ENCODE measurements around the gene C11orf42.

Gene C11orf42

DNA sequence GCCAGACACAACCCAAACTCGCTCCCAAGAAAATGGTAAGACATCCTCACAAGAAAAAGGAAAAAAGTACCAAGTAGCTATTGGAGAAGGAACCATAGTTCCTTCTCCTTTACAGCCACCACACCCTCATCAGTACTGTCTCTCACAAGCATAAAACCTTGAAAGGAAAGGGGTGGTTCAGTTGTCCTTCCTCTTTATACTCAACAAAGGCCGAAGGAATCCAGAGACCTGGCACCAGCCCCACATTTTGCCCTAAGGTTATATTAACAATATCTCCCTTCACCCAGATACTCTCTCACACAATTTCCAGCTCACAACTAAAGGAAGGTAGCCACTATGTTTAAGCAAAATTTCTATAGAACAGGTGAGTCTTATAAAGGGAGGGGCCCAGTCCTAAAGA lies 20.5 kb downstream of the C11orf42 start:
- DNase-seq (ENCODE audit: low read depth) = no peak

DNA sequence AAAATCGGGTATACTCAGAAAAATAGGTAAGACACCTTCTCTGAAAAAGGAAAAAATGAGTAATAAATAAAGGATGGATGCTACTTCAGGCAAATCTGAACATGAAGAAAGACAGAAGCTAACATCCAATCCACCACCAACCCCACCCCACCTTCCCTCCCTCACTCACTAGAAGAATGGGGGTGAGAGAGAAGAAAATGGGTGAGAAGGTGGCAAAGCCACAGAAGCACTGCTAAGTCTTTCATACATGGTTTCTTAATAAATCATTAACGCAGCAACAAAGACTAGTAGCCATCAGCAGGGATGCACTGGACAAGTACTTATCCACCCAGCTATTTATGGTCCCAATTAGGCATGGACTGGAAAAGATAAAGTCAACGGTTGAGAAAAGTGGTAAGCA lies 23.2 kb downstream of the C11orf42 start:
- TF ChIP-seq MYC (IDR thresholded peaks at IDR 0.05; ENCODE audit: low read depth, low read length) (no peak), POLR2A (IDR thresholded peaks at IDR 0.05; ENCODE audit: extremely low read depth, insufficient read length) (no peak)
- TF ChIP-seq, protein P1, sequence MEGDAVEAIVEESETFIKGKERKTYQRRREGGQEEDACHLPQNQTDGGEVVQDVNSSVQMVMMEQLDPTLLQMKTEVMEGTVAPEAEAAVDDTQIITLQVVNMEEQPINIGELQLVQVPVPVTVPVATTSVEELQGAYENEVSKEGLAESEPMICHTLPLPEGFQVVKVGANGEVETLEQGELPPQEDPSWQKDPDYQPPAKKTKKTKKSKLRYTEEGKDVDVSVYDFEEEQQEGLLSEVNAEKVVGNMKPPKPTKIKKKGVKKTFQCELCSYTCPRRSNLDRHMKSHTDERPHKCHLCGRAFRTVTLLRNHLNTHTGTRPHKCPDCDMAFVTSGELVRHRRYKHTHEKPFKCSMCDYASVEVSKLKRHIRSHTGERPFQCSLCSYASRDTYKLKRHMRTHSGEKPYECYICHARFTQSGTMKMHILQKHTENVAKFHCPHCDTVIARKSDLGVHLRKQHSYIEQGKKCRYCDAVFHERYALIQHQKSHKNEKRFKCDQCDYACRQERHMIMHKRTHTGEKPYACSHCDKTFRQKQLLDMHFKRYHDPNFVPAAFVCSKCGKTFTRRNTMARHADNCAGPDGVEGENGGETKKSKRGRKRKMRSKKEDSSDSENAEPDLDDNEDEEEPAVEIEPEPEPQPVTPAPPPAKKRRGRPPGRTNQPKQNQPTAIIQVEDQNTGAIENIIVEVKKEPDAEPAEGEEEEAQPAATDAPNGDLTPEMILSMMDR (IDR thresholded peaks at IDR 0.05; ENCODE audit: low read depth, low read length) = no peak
- TF ChIP-seq, protein P2, sequence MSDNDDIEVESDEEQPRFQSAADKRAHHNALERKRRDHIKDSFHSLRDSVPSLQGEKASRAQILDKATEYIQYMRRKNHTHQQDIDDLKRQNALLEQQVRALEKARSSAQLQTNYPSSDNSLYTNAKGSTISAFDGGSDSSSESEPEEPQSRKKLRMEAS (IDR thresholded peaks at IDR 0.05; ENCODE audit: low read depth, low read length) = no peak
- H3K4me3 ChIP-seq (ENCODE audit: low read depth, low read length) = no peak overlapping the region
- no peak for DNase-seq (ENCODE audit: low read depth)

More for the DNA sequence above, 20.5 kb downstream of the C11orf42 start:
- H3K4me3 ChIP-seq (ENCODE audit: low read depth, low read length) = no peak overlapping the region
- TF ChIP-seq, protein P2 (IDR thresholded peaks at IDR 0.05; ENCODE audit: low read depth, low read length) = no peak
- TF ChIP-seq, protein P1 (IDR thresholded peaks at IDR 0.05; ENCODE audit: low read depth, low read length) = no peak
- no peak for TF ChIP-seq MYC (IDR thresholded peaks at IDR 0.05; ENCODE audit: low read depth, low read length)

DNA sequence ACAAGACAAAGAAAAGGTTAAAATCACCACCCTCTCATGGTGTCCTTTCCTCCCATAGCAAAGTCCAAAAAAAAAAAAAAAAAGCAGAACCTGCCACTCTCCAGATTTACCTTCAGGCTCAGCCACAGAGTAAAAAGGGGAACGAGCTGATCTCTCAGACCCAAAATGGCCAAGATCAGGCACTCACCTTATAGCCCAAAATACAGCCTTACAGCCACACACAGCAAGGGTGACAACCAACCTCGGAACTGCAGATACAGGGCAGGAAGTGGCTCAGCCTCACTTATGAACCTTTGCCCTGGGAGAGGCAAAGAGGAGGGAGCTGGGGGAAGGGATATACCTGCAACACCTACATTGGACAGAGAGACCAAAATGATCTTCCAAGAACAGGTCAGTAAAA lies 24.6 kb downstream of the C11orf42 start:
- no peak for TF ChIP-seq MYC (IDR thresholded peaks at IDR 0.05; ENCODE audit: low read depth, low read length)
- no peak for TF ChIP-seq POLR2A (IDR thresholded peaks at IDR 0.05; ENCODE audit: extremely low read depth, insufficient read length)
- TF ChIP-seq, protein P2 (IDR thresholded peaks at IDR 0.05; ENCODE audit: low read depth, low read length) = no peak
- TF ChIP-seq, protein P1 (IDR thresholded peaks at IDR 0.05; ENCODE audit: low read depth, low read length) = no peak
- no peak for DNase-seq (ENCODE audit: low read depth)
- H3K4me3 ChIP-seq (ENCODE audit: low read depth, low read length) = no peak overlapping the region

DNA sequence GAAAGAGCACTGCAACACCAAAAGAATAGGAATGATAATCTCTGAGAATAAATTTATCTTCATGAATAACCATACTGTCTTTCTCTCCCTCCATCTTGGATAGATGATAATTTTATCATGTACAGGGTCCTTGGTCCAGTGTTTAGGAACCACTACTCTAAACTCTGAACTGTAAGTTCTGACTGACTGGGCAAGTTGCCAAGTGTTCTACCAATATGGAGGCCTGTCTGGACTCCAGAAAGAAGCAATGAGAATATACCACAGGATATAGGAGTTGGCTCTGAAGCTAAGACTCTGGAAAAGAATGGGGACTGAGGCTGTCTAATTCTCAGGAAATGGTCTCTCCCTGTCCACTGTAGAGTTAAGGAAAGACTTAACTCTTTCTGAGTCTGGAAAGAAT lies 27.5 kb downstream of the C11orf42 start:
- TF ChIP-seq, protein P1 (IDR thresholded peaks at IDR 0.05; ENCODE audit: low read depth, low read length) = no peak
- no peak for TF ChIP-seq MYC (IDR thresholded peaks at IDR 0.05; ENCODE audit: low read depth, low read length)
- TF ChIP-seq, protein P2 (IDR thresholded peaks at IDR 0.05; ENCODE audit: low read depth, low read length) = no peak
- no peak for TF ChIP-seq POLR2A (IDR thresholded peaks at IDR 0.05; ENCODE audit: extremely low read depth, insufficient read length)
- H3K4me3 ChIP-seq (ENCODE audit: low read depth, low read length) = no peak overlapping the region
- no peak for DNase-seq (ENCODE audit: low read depth)

DNA sequence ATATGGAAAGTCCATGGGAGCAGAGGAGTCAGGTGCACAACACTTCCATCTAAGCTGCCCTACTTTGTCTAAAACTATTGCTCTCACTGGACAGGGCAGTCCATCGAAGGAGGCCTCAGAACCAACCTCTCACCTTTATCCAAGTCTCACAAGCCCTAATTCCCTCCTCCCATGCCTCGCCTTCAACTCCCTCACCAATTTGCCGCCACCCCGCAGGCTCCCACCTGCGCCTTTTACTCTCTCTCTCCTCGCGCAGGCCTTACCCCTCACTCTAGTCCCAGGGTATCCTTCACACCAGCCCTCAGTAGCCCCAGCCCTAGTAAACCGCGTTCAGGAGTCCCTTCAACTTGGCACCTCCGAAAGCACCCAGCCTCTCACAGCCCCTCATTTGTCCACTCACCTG lies 28.6 kb downstream of the C11orf42 start:
- peak overlapping the region; percentile 97 for H3K4me3 ChIP-seq (ENCODE audit: low read depth, low read length)
- TF ChIP-seq MYC (IDR thresholded peaks at IDR 0.05; ENCODE audit: low read depth, low read length) (no peak), POLR2A (IDR thresholded peaks at IDR 0.05; ENCODE audit: extremely low read depth, insufficient read length) (no peak)
- TF ChIP-seq, protein P2 (IDR thresholded peaks at IDR 0.05; ENCODE audit: low read depth, low read length) = no peak
- TF ChIP-seq, protein P1 (IDR thresholded peaks at IDR 0.05; ENCODE audit: low read depth, low read length) = no peak
- DNase-seq (ENCODE audit: low read depth) = no peak
